SK-N-SH (cell line): ENCODE results near the gene NFATC2IP. TPM values are rescaled to one million over a fixed set of nuclear protein-coding genes. Genes with fewer than 3 reads are reported as not detected.
A peak's percentile ranks its signal among the peaks of the same experiment; 100 is the strongest.
"Not testable (repeated sequence)": the region's sequence is repeated elsewhere in the genome, so short reads cannot be mapped to it uniquely, and the experiment has no call there.

Experiments used
- CTCF ChIA-PET: fragments of 300-600, 350-600 bp; formaldehyde crosslinking; extraction: SDS; loops from one replicate; lab custom pipeline; 2021; lab: Yijun Ruan, JAX
- POLR2A ChIA-PET: fragments of 350-600 bp; sonication (Branson Sonifier 250); formaldehyde crosslinking; extraction: SDS; loops from one replicate; lab custom pipeline; 2020; ENCODE audit warnings: antibody characterized with exemption, inconsistent platforms; lab: Yijun Ruan, JAX
- DNase-seq: peaks from one replicate; pipeline ENCODE4 v3.0.0; 2012
- H2AFZ ChIP-seq: fragments of 200-600 bp; sonication (generic); 2 replicates; pipeline ENCODE4 v1.8.1; 2016; ENCODE audit warnings: antibody characterized with exemption, mild to moderate bottlenecking, low read depth
- H3F3A ChIP-seq: fragments of 200-600 bp; sonication (generic); replicated peaks from 2 replicates; pipeline ENCODE3; 2016; ENCODE audit warnings: antibody characterized with exemption, mild to moderate bottlenecking; ENCODE audit not compliant: insufficient read depth
- H3K27ac ChIP-seq, 2 experiments: fragments of 200-500 bp in 1 of 2; fragments of 200-600 bp in 1 of 2; sonication (Bioruptor generic) in 1 of 2; sonication (generic), shearing (Covaris generic) in 1 of 2; 2 replicates each; pipeline versions ENCODE4 v1.5.1 to v1.6.1; 2014 to 2016; ENCODE audit warnings: low read depth in 2 of 2, inconsistent platforms in 1 of 2, low read length in 1 of 2, mild to moderate bottlenecking in 1 of 2, mixed read lengths in 1 of 2
- H3K27me3 ChIP-seq: fragments of 200-600 bp; sonication (generic), shearing (Covaris generic); 2 replicates; pipeline ENCODE4 v1.6.1; 2016; ENCODE audit warnings: mixed run types; ENCODE audit not compliant: insufficient read depth
- H3K36me3 ChIP-seq, 2 experiments: fragments of 200-500 bp in 1 of 2; fragments of 200-600 bp in 1 of 2; sonication (Bioruptor generic) in 1 of 2; sonication (generic) in 1 of 2; replicated peaks in 1 of 2; 2 replicates each; pipeline versions ENCODE3 to v1.5.1; 2014 to 2016; ENCODE audit warnings: low read length in 1 of 2, mild to moderate bottlenecking in 1 of 2; ENCODE audit not compliant: insufficient read depth in 2 of 2, control insufficient read depth in 1 of 2
- H3K4me1 ChIP-seq, 2 experiments: fragments of 200-500 bp in 1 of 2; fragments of 200-600 bp in 1 of 2; sonication (Bioruptor generic) in 1 of 2; sonication (generic), shearing (Covaris generic) in 1 of 2; 2 replicates each; pipeline versions ENCODE4 v1.5.1 to v1.6.1; 2014 to 2016; ENCODE audit warnings: low read depth in 1 of 2, low read length in 1 of 2, mixed run types in 1 of 2; ENCODE audit not compliant: insufficient read depth in 2 of 2, control insufficient read depth in 1 of 2
- H3K4me2 ChIP-seq: fragments of 200-600 bp; sonication (generic), shearing (Covaris generic); 2 replicates; pipeline ENCODE4 v1.6.1; 2017; ENCODE audit warnings: mixed run types
- H3K4me3 ChIP-seq, 2 experiments: fragments of 200-500 bp in 1 of 2; fragments of 200-600 bp in 1 of 2; sonication (Bioruptor generic) in 1 of 2; sonication (generic), shearing (Covaris generic) in 1 of 2; 2 replicates each; pipeline versions ENCODE4 v1.5.1 to v1.8.1; 2014 to 2016; ENCODE audit warnings: low read depth in 2 of 2, inconsistent platforms in 1 of 2, low read length in 1 of 2, mild to moderate bottlenecking in 1 of 2, mixed read lengths in 1 of 2, moderate library complexity in 1 of 2
- H3K79me2 ChIP-seq: fragments of 200-600 bp; sonication (generic); 2 replicates; pipeline ENCODE4 v1.8.1; 2017; ENCODE audit warnings: mild to moderate bottlenecking; ENCODE audit not compliant: insufficient read depth
- H3K9ac ChIP-seq: fragments of 200-600 bp; sonication (generic); 2 replicates; pipeline ENCODE4 v1.6.1; 2017; ENCODE audit warnings: mixed run types
- H3K9me2 ChIP-seq: fragments of 200-600 bp; sonication (generic); 2 replicates; pipeline ENCODE4 v1.6.1; 2017; ENCODE audit warnings: mixed run types
- H3K9me3 ChIP-seq: fragments of 200-600 bp; sonication (generic); 2 replicates; pipeline ENCODE4 v1.6.1; 2017; ENCODE audit warnings: mixed run types, mild to moderate bottlenecking, moderate library complexity
- H4K20me1 ChIP-seq: fragments of 200-600 bp; sonication (generic); 2 replicates; pipeline ENCODE4 v1.6.1; 2017; ENCODE audit warnings: mild to moderate bottlenecking, mixed run types; ENCODE audit not compliant: insufficient read depth
- EP300 ChIP-seq, 2 experiments: IDR thresholded peaks; 2 replicates each; pipeline versions ENCODE4 v1.4.0 to v1.6.1; 2012; ENCODE audit warnings: borderline replicate concordance in 1 of 2, low read depth in 1 of 2, low read length in 1 of 2
- EZH2phosphoT487 ChIP-seq: fragments of 200-600 bp; sonication (generic); IDR thresholded peaks from 2 replicates; pipeline ENCODE4 v1.6.1; 2017; ENCODE audit warnings: low read depth, mixed run types, mild to moderate bottlenecking, antibody characterized with exemption, moderate library complexity, borderline replicate concordance
- FOSL2 ChIP-seq: IDR thresholded peaks from 2 replicates; pipeline ENCODE4 v1.4.0; 2012; ENCODE audit warnings: low read depth, mild to moderate bottlenecking, moderate library complexity, borderline replicate concordance
- GABPA ChIP-seq: IDR thresholded peaks from 2 replicates; pipeline ENCODE4 v1.4.0; 2012; ENCODE audit warnings: low read depth, mild to moderate bottlenecking
- MEF2A ChIP-seq: IDR thresholded peaks from 2 replicates; pipeline ENCODE4 v1.4.0; 2012; ENCODE audit warnings: low read depth, borderline replicate concordance
- NFIC ChIP-seq: IDR thresholded peaks from 2 replicates; pipeline ENCODE4 v1.4.0; 2012; ENCODE audit warnings: borderline replicate concordance
- NRF1 ChIP-seq: IDR thresholded peaks from 2 replicates; pipeline ENCODE4 v1.6.1; 2012; ENCODE audit warnings: low read depth, mild to moderate bottlenecking, low read length
- POLR2AphosphoS5 ChIP-seq: IDR thresholded peaks from 2 replicates; pipeline ENCODE4 v1.6.1; 2012; ENCODE audit warnings: low read depth, low read length
- RAD21 ChIP-seq: IDR thresholded peaks from 2 replicates; pipeline ENCODE4 v1.6.1; 2012; ENCODE audit warnings: mild to moderate bottlenecking, low read length
- RCOR1 ChIP-seq: fragments of 150-350 bp; IDR thresholded peaks from 2 replicates; pipeline ENCODE4 v1.6.1; 2017; ENCODE audit warnings: antibody characterized with exemption, low read length
- RFX5 ChIP-seq: IDR thresholded peaks from 2 replicates; pipeline ENCODE4 v1.6.1; 2012; ENCODE audit warnings: mild to moderate bottlenecking, improper control_type of control experiment, low read length
- TCF12 ChIP-seq: IDR thresholded peaks from 2 replicates; pipeline ENCODE4 v1.4.0; 2012
- TEAD4 ChIP-seq: IDR thresholded peaks from 2 replicates; pipeline ENCODE4 v1.4.0; 2012; ENCODE audit warnings: mild to moderate bottlenecking, borderline replicate concordance; ENCODE audit not compliant: insufficient read depth
- WGBS: methylation state at CpG from one replicate; pipeline ENCODE4 v1.1.6; 2017; ENCODE audit warnings: low lambda C conversion rate; 5-methylcytosine and 5-hydroxymethylcytosine counted together
- polyA plus RNA-seq, 3 experiments: library from polyadenylated mRNA; depleted of rRNA; stranded (reverse); fragments of >200 nt; gene quantifications; 2 replicates each; pipeline ENCODE4 v1.2.3, GENCODE V29; 2012
- TF ChIP-seq, protein P1 (sequence below): IDR thresholded peaks from 2 replicates; pipeline ENCODE4; 2012

The NFATC2IP gene
- polyA plus RNA-seq, 1 of the 3 experiments (the other 2 are of a cell fraction), result 41.9 TPM

DNA sequence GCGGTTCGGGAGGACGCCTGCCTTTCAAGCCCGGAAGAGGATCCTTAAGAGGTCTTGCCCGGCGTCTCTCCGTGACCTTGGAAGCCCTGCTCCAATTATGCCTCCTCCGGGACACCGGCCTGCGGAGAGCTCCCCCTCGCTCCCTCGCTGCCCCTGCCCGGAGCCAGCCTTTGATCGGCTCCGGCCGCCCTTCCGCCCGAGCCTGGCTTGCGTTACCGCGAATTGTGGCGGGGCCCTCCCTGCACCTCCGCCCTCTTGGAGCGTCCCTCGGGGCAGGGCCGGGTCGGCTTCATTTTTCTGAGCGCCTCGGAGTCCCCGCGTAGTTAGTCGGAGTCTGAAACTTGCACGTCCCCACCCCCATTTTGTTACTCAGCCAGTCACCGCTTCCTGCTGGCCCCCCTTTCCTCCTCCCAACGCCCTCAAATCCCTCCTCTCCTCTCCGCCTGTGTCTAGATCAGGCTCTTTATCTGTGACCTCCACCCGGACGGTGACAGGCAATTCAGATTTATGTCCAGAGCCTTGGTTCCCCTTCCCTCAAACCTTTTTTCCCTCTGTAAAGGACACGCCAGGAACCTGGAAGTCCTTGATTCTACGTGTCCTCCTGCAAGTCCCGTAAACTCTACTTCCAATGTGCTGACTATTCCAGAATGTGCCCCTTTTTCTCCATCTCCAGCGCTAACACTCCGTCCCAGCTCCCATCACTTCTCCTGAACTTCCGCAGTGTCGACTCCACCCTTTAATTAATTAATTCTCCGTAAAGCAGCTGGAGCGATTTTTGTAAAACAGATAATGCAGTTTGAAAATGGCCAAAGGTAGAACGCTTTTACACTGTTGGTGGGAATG, 25.1 kb upstream of the NFATC2IP start (continued):
- TF ChIP-seq TCF12, result no peak; the same call in 1 of the 2 replicates
- TF ChIP-seq, protein P1, sequence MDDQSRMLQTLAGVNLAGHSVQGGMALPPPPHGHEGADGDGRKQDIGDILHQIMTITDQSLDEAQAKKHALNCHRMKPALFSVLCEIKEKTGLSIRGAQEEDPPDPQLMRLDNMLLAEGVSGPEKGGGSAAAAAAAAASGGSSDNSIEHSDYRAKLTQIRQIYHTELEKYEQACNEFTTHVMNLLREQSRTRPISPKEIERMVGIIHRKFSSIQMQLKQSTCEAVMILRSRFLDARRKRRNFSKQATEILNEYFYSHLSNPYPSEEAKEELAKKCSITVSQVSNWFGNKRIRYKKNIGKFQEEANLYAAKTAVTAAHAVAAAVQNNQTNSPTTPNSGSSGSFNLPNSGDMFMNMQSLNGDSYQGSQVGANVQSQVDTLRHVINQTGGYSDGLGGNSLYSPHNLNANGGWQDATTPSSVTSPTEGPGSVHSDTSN, result peak; percentile 59
- TF ChIP-seq RAD21, result no peak
- TF ChIP-seq EZH2phosphoT487, result no peak
- no peak for TF ChIP-seq FOSL2
- no peak for TF ChIP-seq RCOR1
- TF ChIP-seq EP300 (IDR thresholded peaks at IDR 0.05; ENCODE audit: borderline replicate concordance in 1 of 2, low read depth in 1 of 2, low read length in 1 of 2), result no peak; a peak in 1 of 4 replicates
- TF ChIP-seq RFX5, result no peak
- 0 out of 2 replicates have a peak, but pooled peaks have one; percentile 29 for TF ChIP-seq NFIC
- no peak for TF ChIP-seq MEF2A
- TF ChIP-seq POLR2AphosphoS5, result peak; percentile 50
- TF ChIP-seq NRF1, result no peak
- no peak for TF ChIP-seq TEAD4
- TF ChIP-seq, all 33 proteins: peak for 10

GRCh38 chr16:28926284-28926683, 24.5 kb upstream of the NFATC2IP start:
- POLR2A ChIA-PET, result interaction anchor here (1.2 kb wide), 1 partner anchor 63 kb away, joined by 4 read pairs; the partner anchor contains the start of gene SH2B1
- H3K79me2 ChIP-seq, H3K9me2 ChIP-seq, H3K9me3 ChIP-seq, H2AFZ ChIP-seq, H3K27me3 ChIP-seq, DNase-seq, H4K20me1 ChIP-seq, H3K36me3 ChIP-seq, H3K4me1 ChIP-seq: not testable (repeated sequence)
- H3K4me3 ChIP-seq, result peak overlapping the region in 1 of 2 experiments; percentile 96; a peak in 3 of 4 replicates
- 68% methylated on average over 2 of the region's 2 CpGs for WGBS
- H3K9ac ChIP-seq, result peak overlapping the region; percentile 99; the same call in 1 of the 2 replicates
- H3K4me2 ChIP-seq, result peak overlapping the region; percentile 82
- CTCF ChIA-PET, result interaction anchor here (2.0 kb wide), 1 partner anchor 19 kb away, joined by 10 read pairs; no protein-coding TSS in a partner anchor
- H3K27ac ChIP-seq, result peak overlapping the region in 1 of 2 experiments; percentile 98; a peak in 2 of 4 replicates
- peaks cover 10% of the 10 kb centered on the region for H3F3A ChIP-seq

DNA sequence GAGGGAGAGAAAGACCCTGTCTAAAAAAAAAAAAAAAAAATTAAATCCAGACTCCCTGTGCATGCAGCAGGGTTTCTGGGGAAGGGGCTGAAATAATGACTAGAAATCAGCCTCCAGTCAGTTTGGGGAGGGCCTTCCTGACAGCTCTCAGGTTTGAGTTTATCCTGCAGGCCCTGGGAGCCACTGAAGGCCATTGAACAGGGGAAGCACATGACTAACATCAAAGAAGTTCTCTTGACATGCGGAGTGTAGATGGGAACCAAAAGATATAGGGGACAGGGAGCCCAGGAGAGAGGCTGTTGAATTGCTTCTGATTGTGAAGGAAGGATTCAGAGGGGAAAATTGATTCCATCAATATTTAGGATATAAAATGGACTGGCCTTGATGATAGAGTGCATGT, 22.9 kb upstream of the NFATC2IP start:
- 0 out of 2 replicates have a peak, but pooled peaks cover under 1% of the 10 kb centered on the region for H3K79me2 ChIP-seq
- 0 out of 2 replicates have a peak, but pooled peaks cover 6% of the 10 kb centered on the region for H4K20me1 ChIP-seq
- no peaks in the 10 kb centered on the region for H3K27me3 ChIP-seq
- DNase-seq, result no peak
- H3F3A ChIP-seq, result peaks cover 10% of the 10 kb centered on the region
- H3K4me1 ChIP-seq, result peaks cover 0 to 5% of the 10 kb centered on the region in 2 experiments; a peak in 1 of 4 replicates
- H3K9ac ChIP-seq, result no peak overlapping the region
- 100% methylated on average over 1 of the region's 1 CpG for WGBS
- no peak for TF ChIP-seq EZH2phosphoT487
- TF ChIP-seq, protein P1, result no peak
- no peak for TF ChIP-seq EP300 (IDR thresholded peaks at IDR 0.05; ENCODE audit: borderline replicate concordance in 1 of 2, low read depth in 1 of 2, low read length in 1 of 2)
- TF ChIP-seq POLR2AphosphoS5, result no peak
- no peak for TF ChIP-seq GABPA
- no peak for TF ChIP-seq TCF12
- no peak for TF ChIP-seq NFIC
- ChIA-PET POLR2A (interaction anchor here (0.6 kb wide), 1 partner anchor 1422 kb away, joined by 3 read pairs; no protein-coding TSS in a partner anchor), CTCF (interaction anchor here (2.0 kb wide), 1 partner anchor 17 kb away, joined by 10 read pairs; no protein-coding TSS in a partner anchor)
- no peak overlapping the region for H3K4me2 ChIP-seq
- no peak overlapping the region for H2AFZ ChIP-seq
- peaks cover 0 to 7% of the 10 kb centered on the region in 2 experiments for H3K36me3 ChIP-seq
- no peaks in the 10 kb centered on the region for H3K9me2 ChIP-seq
- H3K27ac ChIP-seq, result no peak overlapping the region
- H3K4me3 ChIP-seq, result no peak overlapping the region
- H3K9me3 ChIP-seq, result no peaks in the 10 kb centered on the region
